HEK293T (cell line): ENCODE data around the gene KCNMA1.

ENCODE experiments used
- CTCF ChIA-PET: fragments of 350-600 bp; formaldehyde crosslinking; extraction: SDS; loops from one replicate; lab custom pipeline; 2021; ENCODE audit warnings: antibody characterized with exemption, inconsistent platforms; lab: Yijun Ruan, JAX
- POLR2A ChIA-PET: fragments of 350-600 bp; formaldehyde crosslinking; extraction: SDS; loops from one replicate; lab custom pipeline; 2020; ENCODE audit warnings: antibody characterized with exemption, inconsistent platforms; lab: Yijun Ruan, JAX
- DNase-seq: peaks from one replicate; pipeline ENCODE4 v3.0.0; 2012; ENCODE audit warnings: mixed read lengths; ENCODE audit errors: extremely low spot score
- ARNT ChIP-seq: fragments of 450-650 bp; IDR thresholded peaks from 2 replicates; pipeline ENCODE4 v1.6.1; 2017; ENCODE audit warnings: mild to moderate bottlenecking
- BHLHE40 ChIP-seq: fragments of 450-650 bp; IDR thresholded peaks from 2 replicates; pipeline ENCODE4 v1.6.1; 2016; ENCODE audit warnings: mild to moderate bottlenecking, moderate library complexity, borderline replicate concordance
- CTBP1 ChIP-seq: fragments of 450-650 bp; IDR thresholded peaks from 2 replicates; pipeline ENCODE4 v1.6.1; 2016; ENCODE audit warnings: borderline replicate concordance
- ELF4 ChIP-seq: fragments of 450-650 bp; IDR thresholded peaks from 2 replicates; pipeline ENCODE4 v1.6.1; 2017; ENCODE audit warnings: antibody characterized with exemption
- FOXA1 ChIP-seq: fragments of 450-650 bp; IDR thresholded peaks from 2 replicates; pipeline ENCODE4 v1.6.1; 2016; ENCODE audit warnings: mild to moderate bottlenecking
- FOXK2 ChIP-seq: fragments of 450-650 bp; IDR thresholded peaks from 2 replicates; pipeline ENCODE4 v1.6.1; 2016; ENCODE audit warnings: mild to moderate bottlenecking
- FOXM1 ChIP-seq: fragments of 450-650 bp; IDR thresholded peaks from 2 replicates; pipeline ENCODE4 v1.6.1; 2017; ENCODE audit warnings: mild to moderate bottlenecking, borderline replicate concordance
- HDGF ChIP-seq: fragments of 450-650 bp; IDR thresholded peaks from 2 replicates; pipeline ENCODE4 v1.6.1; 2017; ENCODE audit warnings: antibody characterized with exemption, borderline replicate concordance
- L3MBTL2 ChIP-seq: fragments of 450-650 bp; conservative IDR thresholded peaks from 2 replicates; pipeline ENCODE4 v1.6.1; 2016; ENCODE audit warnings: mild to moderate bottlenecking
- LEF1 ChIP-seq: fragments of 450-650 bp; IDR thresholded peaks from 2 replicates; pipeline ENCODE4 v1.6.1; 2017; ENCODE audit warnings: mild to moderate bottlenecking, borderline replicate concordance
- NFRKB ChIP-seq: fragments of 450-650 bp; IDR thresholded peaks from 2 replicates; pipeline ENCODE4 v1.6.1; 2016; ENCODE audit warnings: mild to moderate bottlenecking, moderate library complexity
- SP1 ChIP-seq: fragments of 450-650 bp; IDR thresholded peaks from 2 replicates; pipeline ENCODE4 v1.6.1; 2017
- SUZ12 ChIP-seq: fragments of 450-650 bp; IDR thresholded peaks from 2 replicates; pipeline ENCODE4 v1.6.1; 2016; ENCODE audit warnings: mild to moderate bottlenecking
- TARDBP ChIP-seq: fragments of 450-650 bp; IDR thresholded peaks from 2 replicates; pipeline ENCODE4 v1.6.1; 2016
- ZNF384 ChIP-seq: fragments of 450-650 bp; IDR thresholded peaks from 2 replicates; pipeline ENCODE4 v1.6.1; 2016
- TF ChIP-seq, protein P1 (sequence below): fragments of 450-650 bp; IDR thresholded peaks from 2 replicates; pipeline ENCODE4 v1.6.1; 2016

KCNMA1 gene

DNA sequence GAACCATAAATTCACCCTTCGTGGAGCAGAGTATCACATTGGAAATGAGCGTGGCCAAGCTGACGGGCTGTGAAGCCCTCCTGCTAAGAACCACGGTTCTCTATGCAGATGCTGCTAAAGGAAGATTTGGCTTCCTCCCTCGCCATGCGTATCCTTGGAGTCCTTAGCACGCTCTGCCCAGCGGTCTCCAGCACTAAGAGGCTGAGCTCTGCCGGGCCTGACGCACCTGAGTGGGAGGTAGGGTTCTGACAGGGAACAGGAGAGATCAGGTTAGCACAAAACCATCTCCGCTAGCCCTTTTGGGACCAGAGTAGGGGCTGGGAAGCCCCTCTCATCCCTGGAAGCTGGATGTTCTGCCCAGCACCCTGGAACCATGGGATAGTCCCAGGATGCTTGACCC is 225.8 kb downstream of the KCNMA1 start:
- CTCF ChIA-PET, result no interaction called here
- TF ChIP-seq L3MBTL2 (no peak), CTBP1 (no peak), ELF4 (no peak), FOXK2 (no peak), NFRKB (no peak), BHLHE40 (no peak), FOXA1 (no peak), LEF1 (no peak), HDGF (no peak), SP1 (no peak), ZNF384 (no peak), FOXM1 (no peak), ARNT (no peak), TARDBP (no peak), SUZ12 (no peak)
- TF ChIP-seq, protein P1, sequence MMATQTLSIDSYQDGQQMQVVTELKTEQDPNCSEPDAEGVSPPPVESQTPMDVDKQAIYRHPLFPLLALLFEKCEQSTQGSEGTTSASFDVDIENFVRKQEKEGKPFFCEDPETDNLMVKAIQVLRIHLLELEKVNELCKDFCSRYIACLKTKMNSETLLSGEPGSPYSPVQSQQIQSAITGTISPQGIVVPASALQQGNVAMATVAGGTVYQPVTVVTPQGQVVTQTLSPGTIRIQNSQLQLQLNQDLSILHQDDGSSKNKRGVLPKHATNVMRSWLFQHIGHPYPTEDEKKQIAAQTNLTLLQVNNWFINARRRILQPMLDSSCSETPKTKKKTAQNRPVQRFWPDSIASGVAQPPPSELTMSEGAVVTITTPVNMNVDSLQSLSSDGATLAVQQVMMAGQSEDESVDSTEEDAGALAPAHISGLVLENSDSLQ, result no peak
- POLR2A ChIA-PET, result no interaction called here
- no peak for DNase-seq

DNA sequence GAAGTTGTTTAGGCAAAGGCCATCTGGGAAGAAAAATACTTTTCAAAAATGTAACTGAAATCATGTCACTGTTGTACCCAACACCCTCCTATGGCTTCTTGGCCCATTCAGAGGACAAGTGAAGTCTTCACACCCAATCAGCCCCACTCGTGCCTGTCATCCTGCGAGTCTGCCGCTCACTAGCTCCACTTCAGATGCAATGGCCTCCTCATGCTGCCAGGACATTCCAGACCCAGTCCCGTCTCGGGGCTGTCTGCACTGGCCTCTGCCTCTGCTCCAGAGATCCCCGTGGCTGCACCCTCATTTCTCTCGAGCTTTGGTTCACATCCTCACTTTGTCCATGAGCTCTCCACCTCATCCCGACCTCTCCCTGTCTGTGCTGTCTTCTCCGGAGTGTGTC is 227.1 kb downstream of the KCNMA1 start:
- no peak for DNase-seq
- ChIA-PET POLR2A (no interaction called here), CTCF (interaction anchor here (1.1 kb wide), 1 partner anchor 94 kb away, joined by 3 read pairs; no protein-coding TSS in a partner anchor)
- TF ChIP-seq HDGF (no peak), NFRKB (no peak), ZNF384 (no peak), ARNT (no peak), FOXM1 (no peak), LEF1 (no peak), ELF4 (no peak), TARDBP (no peak), SUZ12 (no peak), FOXA1 (no peak), BHLHE40 (no peak), L3MBTL2 (no peak)
- TF ChIP-seq, protein P1, result no peak

DNA sequence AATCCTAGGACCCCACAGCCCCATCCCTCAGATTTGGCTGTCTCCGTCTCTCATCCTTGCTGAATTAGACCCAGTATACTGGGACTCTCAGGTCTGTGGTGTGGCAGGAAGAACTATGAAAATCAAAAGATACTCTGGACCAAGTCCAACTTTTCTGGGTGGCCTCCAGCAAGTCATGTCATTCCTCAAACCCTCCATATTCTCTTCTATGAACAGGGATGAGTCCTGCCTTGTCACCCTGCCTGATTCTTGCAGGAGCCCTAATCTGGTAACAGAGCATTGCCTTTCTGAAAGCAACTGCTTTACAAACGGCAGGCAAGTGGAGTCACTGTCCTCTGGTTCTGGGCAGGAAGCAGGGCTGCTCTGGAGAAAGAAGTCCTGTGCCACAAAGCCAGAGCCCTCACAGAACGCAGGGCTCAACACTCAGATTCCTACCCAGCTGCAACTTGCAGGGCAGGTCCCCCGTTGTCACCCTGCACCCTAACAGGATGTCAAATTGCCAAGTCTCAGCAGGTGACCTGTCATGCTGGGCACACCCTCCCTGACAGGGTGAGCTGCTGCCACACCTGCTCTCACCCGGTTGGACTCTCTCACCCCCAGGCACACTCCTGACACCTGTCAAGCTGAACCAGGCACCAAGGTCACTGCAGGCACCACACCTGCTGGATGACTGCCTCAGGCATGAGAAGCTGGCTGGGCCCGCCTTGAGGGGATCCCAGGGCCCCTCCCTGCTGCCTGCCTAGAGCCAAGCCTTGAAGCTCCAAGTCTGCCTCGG is 227.7 kb downstream of the KCNMA1 start:
- ChIA-PET CTCF (interaction anchor here (1.1 kb wide), 1 partner anchor 95 kb away, joined by 3 read pairs; no protein-coding TSS in a partner anchor), POLR2A (no interaction called here)
- DNase-seq, result no peak
- TF ChIP-seq ARNT (no peak), FOXM1 (no peak), SP1 (no peak), ELF4 (no peak)
- TF ChIP-seq, protein P1, result no peak

DNA sequence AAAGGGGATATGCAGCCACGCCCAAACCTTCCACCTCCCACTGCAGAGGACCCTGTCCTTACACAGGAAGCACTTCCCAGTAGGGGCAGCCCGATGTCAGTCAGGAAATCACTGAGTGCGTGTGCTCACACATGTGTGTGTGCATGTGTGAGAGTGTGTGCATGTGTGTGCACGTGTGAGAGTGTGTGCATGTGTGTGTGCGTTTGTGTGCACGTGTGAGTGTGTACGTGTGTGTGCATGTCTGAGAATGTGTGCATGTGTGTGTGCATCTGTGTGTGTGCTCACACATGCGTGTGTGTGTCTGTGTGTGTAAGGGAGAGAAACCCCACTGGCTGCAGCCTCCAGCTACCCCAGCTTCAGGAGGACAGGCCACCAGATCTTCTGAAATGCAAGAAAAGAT is 229.3 kb downstream of the KCNMA1 start:
- ChIA-PET CTCF (interaction anchor here (0.5 to 0.6 kb wide), 2 partner anchors 21 to 235 kb away, joined by 3 to 6 read pairs; no protein-coding TSS in a partner anchor), POLR2A (no interaction called here)
- TF ChIP-seq, protein P1, result no peak
- no peak for TF ChIP-seq NFRKB
- TF ChIP-seq CTBP1, result no peak
- no peak for DNase-seq

DNA sequence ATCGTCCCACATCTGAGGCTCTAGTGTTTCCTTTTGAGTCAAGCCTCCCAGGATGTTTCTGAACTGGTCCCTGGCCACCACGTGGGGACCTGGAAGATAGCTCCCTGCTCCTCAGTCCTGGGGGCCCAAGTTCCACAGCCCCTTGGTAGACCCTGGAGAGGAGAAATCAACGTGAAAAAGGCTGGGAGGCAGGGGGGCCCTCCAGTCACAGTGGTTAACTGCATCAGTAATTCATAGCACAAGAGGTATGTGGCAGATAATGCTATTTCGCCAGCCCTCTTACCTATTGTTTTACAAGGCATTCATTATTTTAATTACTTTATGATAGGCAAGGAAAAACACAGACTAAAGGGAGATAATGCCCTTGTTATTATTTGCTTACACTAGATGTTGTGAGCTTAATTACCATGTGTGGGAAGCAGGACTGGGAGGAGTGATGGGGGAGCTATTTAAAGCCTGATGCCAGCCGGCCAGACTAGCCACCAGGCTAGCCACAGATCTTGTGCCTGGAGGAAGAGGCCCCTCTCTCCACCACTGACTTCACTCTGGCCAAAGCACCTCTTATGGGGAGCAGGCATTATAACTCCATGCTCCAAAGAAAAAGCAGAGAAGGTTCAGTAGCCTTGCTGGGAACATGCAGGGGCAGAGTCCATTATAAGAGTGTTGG is 230.7 kb downstream of the KCNMA1 start:
- TF ChIP-seq NFRKB (no peak), FOXM1 (no peak), TARDBP (no peak), ARNT (no peak), SP1 (no peak), FOXK2 (no peak), L3MBTL2 (no peak)
- TF ChIP-seq, protein P1, result no peak
- no peak for DNase-seq
- ChIA-PET CTCF (interaction anchor here (0.7 to 1.0 kb wide), 2 partner anchors 8 to 15 kb away, joined by 3 to 4 read pairs; no protein-coding TSS in a partner anchor), POLR2A (interaction anchor here (0.6 kb wide), 1 partner anchor 8 kb away, joined by 3 read pairs; no protein-coding TSS in a partner anchor)
